Skeletal muscle tissue (tissue), 4 donors: Measurements from ENCODE around the gene RBMS3. TPM values are rescaled to one million over a fixed set of nuclear protein-coding genes. Genes with fewer than 3 reads are reported as not detected.

Experiments
- H3K27ac ChIP-seq: one replicate; pipeline ENCODE4 v1.7.0; 2013; ENCODE audit warnings: mild to moderate bottlenecking, low read depth, low read length, inconsistent platforms
- H3K27me3 ChIP-seq, 3 donors: one replicate each; pipeline ENCODE4 v1.7.0; 2013; ENCODE audit warnings: low read length in 3 of 3; ENCODE audit not compliant: control insufficient read depth in 3 of 3, insufficient read depth in 3 of 3
- H3K36me3 ChIP-seq, 3 donors: one replicate each; pipeline ENCODE4 v1.7.0; 2013; ENCODE audit warnings: low read length in 3 of 3; ENCODE audit not compliant: control insufficient read depth in 3 of 3, insufficient read depth in 3 of 3
- H3K4me1 ChIP-seq, 3 donors: one replicate each; pipeline ENCODE4 v1.7.0; 2013; ENCODE audit warnings: low read length in 3 of 3, mild to moderate bottlenecking in 3 of 3; ENCODE audit not compliant: control insufficient read depth in 3 of 3, insufficient read depth in 3 of 3
- H3K4me3 ChIP-seq, 3 donors: one replicate each; pipeline ENCODE4 v1.7.0; 2013; ENCODE audit warnings: low read length in 3 of 3
- H3K9ac ChIP-seq, 3 donors: one replicate each; pipeline ENCODE4 v1.7.0; 2013; ENCODE audit warnings: low read length in 3 of 3, mild to moderate bottlenecking in 3 of 3, moderate library complexity in 2 of 3, low read depth in 1 of 3
- H3K9me3 ChIP-seq, 3 donors: one replicate each; pipeline ENCODE4 v1.7.0; 2013; ENCODE audit warnings: low read length in 3 of 3; ENCODE audit not compliant: control insufficient read depth in 3 of 3
- total RNA-seq: library from RNA; depleted of rRNA; stranded (reverse); fragments of >200 nt; gene quantifications from one replicate; pipeline ENCODE4 v1.2.3, GENCODE V29; 2014
- donor health status: Osteomylitis.

The RBMS3 gene
- total RNA-seq, 1 donor from 2014 or later = 79.9 TPM

DNA sequence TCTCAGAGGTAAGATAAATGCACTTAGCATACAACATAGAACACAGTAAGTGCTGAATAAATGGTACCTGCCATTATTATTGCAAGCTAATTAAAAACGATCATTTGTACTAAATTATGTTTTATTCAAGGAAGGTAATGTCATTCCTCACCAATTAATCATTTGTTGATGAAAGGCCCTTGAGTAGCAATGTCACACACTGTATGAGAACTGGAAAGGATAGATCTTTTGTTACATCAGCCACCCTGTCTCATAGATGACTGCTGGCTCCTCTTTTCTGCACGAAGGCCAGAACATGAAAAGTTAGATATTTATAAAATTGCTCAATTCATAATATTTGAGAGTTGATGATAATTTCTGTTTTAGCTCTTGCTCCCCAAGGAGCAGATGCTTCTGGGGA, 415.4 kb downstream of the RBMS3 start:
- H3K9me3 ChIP-seq = no peaks in the 10 kb centered on the region
- H3K4me3 ChIP-seq = no peak overlapping the region
- peak overlapping the region; percentile 33 for H3K27ac ChIP-seq
- no peaks in the 10 kb centered on the region for H3K36me3 ChIP-seq
- H3K9ac ChIP-seq = no peak overlapping the region
- no peaks in the 10 kb centered on the region for H3K27me3 ChIP-seq
- H3K4me1 ChIP-seq = peaks cover 0 to 9% (median 5%) of the 10 kb centered on the region in 3 donors

DNA sequence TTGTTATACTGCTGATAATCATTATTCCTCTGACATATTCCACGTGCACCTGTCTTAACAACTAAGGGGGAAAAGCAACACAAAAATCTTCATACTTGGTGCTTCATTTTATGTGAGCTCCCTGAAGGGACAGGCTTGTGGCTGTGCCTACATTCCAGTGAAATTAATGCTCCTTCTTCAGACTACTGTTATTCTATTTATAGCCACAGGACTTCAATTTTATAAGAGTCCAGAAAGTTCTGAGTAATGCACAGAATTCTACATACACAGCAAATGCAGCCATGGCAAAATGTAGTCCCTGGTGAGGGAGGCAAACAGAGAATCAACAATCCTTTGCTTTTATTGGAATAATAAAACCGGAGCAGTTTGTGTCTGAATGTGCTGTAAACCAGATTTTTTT, 417.1 kb downstream of the RBMS3 start:
- Histone ChIP-seq H3K4me1 (peaks cover 0 to 9% (median 5%) of the 10 kb centered on the region in 3 donors), H3K4me3 (no peak overlapping the region), H3K9me3 (no peaks in the 10 kb centered on the region), H3K27ac (no peak overlapping the region), H3K9ac (no peak overlapping the region), H3K36me3 (no peaks in the 10 kb centered on the region), H3K27me3 (no peaks in the 10 kb centered on the region)

DNA sequence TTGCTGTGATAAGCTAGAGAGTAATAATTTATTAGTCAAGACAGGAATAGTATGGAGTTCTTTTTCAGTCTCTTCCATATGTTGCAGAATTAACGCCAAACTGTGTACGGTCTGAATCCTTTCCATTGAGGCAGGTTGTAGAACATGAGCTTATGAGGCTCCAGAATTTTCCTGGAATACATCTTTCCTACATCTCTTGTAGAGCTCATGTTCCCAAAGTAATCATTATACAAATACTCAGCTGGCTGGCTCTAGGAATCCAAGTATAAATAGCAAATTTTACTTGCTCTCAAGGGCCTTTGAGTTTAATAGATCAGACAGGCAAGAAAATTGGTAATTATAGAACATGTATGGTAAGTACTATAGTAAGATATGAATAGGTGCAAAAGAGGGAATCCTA, 419.4 kb downstream of the RBMS3 start:
- Histone ChIP-seq H3K36me3 (no peaks in the 10 kb centered on the region), H3K27ac (no peak overlapping the region), H3K9ac (no peak overlapping the region), H3K4me3 (no peak overlapping the region), H3K4me1 (peaks cover 0 to 9% (median 0%) of the 10 kb centered on the region in 3 donors), H3K9me3 (peaks cover 0 to 3% (median 0%) of the 10 kb centered on the region in 3 donors), H3K27me3 (no peaks in the 10 kb centered on the region)

DNA sequence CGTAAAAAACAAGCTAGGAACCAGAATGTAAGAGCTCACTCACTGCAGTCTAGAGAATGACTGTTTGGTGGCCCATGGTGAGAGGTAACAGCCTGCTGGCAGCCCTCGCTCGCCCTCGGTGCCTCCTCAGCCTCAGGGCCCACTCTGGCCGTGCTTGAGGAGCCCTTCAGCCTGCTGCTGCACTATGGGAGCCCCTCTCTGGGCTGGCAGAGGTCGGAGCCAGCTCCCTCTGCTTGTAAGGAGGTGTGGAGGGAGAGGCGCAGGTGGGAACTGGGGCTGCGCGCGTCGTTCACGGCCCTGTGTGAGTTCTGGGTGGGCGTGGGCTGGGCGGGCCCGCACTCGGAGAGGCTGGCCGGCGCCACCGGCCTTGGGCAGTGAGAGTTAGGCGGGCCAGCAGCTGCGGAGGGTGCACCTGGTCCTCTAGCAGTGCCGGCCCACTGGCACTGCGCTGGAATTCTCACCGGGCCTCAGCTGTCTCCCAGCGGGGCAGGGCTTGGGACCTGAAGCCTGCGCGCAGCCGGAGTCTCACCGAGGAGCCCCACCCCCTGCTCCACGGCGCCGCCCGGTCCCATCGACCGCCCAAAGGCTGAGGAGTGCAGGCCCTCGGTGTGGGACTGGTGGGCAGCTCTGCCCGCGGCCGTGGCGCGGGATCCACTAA, 420.6 kb downstream of the RBMS3 start:
- H3K4me3 ChIP-seq = no peak overlapping the region
- no peak overlapping the region for H3K9ac ChIP-seq
- H3K27ac ChIP-seq = no peak overlapping the region
- peaks cover 0 to 3% (median 0%) of the 10 kb centered on the region in 3 donors for H3K9me3 ChIP-seq
- no peaks in the 10 kb centered on the region for H3K27me3 ChIP-seq
- no peaks in the 10 kb centered on the region for H3K36me3 ChIP-seq
- H3K4me1 ChIP-seq = peaks cover 0 to 6% (median 3%) of the 10 kb centered on the region in 3 donors

DNA sequence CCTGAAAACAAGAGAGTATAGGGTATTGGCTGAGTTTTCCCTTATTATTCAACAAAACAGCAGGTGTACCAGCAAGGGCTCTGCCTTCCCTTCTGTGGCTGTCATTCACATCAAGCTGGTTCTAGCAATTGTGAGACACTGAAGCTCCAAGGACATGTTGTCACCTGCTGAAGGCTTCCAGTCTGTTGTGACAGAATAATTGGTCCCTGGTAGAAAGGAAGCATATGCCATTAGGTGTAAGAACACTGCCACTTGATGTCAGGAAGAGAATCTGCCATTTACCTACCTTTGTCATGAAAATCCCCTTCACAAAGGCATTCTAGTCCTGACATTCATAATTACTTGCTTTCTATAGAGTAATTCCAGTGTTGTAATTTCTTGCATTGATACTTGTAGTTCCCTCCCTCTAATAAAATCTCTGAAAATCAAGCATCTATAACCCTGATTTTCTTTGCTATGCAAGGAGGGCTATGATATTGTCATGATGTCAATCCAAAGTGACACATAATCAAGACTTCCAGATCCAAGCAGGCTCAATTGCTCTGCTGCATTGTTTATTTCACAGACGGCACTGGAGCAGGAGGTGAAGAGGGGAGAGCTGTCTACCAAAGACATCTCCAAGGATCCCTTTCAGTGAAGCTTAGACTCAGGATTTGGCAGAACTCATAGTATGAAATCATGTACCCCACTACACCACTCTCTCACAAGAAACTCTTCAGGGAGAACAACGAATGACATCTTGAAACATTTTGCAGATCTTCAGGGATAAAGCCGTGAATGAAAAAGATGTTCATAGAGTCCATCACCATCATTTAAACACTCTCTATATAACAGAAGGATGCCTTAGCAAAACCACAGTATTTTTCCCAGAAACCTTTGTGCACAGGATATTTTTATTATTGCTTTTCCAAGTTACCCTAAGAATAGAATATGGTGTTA, 425.3 kb downstream of the RBMS3 start:
- no peak overlapping the region for H3K9ac ChIP-seq
- no peak overlapping the region for H3K4me3 ChIP-seq
- H3K27me3 ChIP-seq = no peaks in the 10 kb centered on the region
- H3K4me1 ChIP-seq = peaks cover 0 to 3% (median 3%) of the 10 kb centered on the region in 3 donors
- H3K9me3 ChIP-seq = peaks cover 0 to 3% (median 0%) of the 10 kb centered on the region in 3 donors
- no peaks in the 10 kb centered on the region for H3K36me3 ChIP-seq
- H3K27ac ChIP-seq = no peak overlapping the region

DNA sequence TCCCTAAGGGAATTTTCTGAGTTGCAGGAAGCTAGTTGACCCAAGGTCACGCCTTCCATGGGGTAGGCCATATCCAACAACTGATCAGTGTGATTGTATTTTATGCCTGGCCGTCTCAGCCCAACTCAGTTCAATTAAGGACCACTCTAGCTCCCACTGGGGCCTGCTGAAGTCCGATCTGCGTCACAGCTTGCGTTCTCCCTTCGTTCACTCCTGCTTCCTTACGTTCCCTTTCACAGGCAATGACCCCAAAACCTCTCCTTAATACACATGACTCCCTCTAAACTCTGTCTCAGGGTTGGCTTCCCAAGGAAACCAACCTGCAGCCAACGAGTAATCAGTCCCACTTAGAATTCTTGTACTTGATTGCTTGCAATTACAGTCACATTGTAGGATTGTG, 428.0 kb downstream of the RBMS3 start:
- no peaks in the 10 kb centered on the region for H3K36me3 ChIP-seq
- H3K9me3 ChIP-seq = no peaks in the 10 kb centered on the region
- no peak overlapping the region for H3K27ac ChIP-seq
- no peaks in the 10 kb centered on the region for H3K27me3 ChIP-seq
- H3K9ac ChIP-seq = no peak overlapping the region
- peaks cover 3% of the 10 kb centered on the region in 3 donors for H3K4me1 ChIP-seq
- H3K4me3 ChIP-seq = no peak overlapping the region

DNA sequence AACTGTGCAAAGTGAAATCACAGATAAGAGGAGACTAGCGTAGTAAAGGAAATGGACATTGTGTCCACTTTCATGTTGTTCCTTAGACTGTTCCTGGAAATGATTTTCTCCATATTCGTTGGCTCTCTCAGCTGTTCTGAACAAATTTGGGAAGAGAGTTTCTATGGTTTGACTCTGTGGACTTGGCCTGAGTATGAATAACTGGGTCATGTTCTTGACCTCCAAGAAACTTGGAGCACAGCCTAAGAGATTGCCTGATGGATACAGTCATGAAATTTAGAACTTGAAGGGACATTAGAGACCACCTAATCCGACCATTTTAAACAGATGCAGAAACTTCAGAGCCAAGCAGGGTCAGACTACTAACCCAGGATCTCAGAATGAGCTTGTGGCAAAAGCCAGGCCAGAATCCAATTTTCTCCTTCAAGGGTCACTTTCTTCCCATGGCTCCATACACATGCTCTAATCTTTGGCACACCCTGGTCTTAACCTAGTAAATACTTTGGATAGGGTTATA, 430.4 kb downstream of the RBMS3 start:
- H3K27me3 ChIP-seq = no peaks in the 10 kb centered on the region
- peak overlapping the region; percentile 25 for H3K27ac ChIP-seq
- H3K9ac ChIP-seq = no peak overlapping the region
- peaks cover 0 to 3% (median 3%) of the 10 kb centered on the region in 3 donors for H3K4me1 ChIP-seq
- no peaks in the 10 kb centered on the region for H3K9me3 ChIP-seq
- H3K36me3 ChIP-seq = no peaks in the 10 kb centered on the region
- no peak overlapping the region for H3K4me3 ChIP-seq

DNA sequence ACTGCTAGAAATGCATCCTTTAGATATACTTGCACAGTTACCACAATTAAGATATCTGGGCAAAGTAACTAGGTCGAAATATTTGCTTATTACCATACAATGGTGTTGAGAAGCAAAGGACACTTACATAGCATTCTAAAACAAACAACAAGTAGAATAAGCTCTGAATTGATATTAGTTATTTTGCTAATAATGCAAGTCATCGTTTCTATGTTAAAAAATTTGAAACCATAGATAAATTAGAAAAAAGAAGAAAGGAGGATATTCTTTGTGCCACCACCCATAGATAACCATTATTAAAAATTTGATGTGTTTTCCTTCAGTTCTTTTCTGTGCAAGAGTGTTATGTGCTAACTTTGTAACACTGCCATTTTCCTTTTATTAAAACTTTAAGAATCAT, 435.3 kb downstream of the RBMS3 start:
- Histone ChIP-seq H3K9ac (no peak overlapping the region), H3K27me3 (no peaks in the 10 kb centered on the region), H3K36me3 (no peaks in the 10 kb centered on the region), H3K4me1 (peaks cover 0 to 3% (median 0%) of the 10 kb centered on the region in 3 donors), H3K4me3 (no peak overlapping the region), H3K9me3 (no peaks in the 10 kb centered on the region), H3K27ac (no peak overlapping the region)

DNA sequence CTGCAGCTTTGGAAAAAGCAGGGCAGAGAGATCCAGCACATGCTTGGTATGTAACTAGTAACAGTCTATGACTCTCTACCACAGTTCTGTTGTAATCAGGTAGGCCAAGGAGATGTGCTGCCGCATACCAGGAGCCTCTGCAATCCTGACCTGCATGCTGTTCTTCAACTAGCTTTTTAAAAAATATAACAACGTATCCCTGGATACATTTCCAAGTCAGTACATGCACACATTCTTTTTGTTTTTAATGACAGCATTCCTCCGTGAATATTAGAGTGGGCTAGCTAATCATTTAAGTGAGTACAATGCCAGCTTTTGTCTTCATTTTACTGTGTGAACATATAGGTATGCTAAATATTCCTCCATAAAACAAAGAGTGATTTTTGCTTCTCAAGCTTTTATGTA, 437.8 kb downstream of the RBMS3 start:
- Histone ChIP-seq H3K9ac (no peak overlapping the region), H3K4me3 (no peak overlapping the region), H3K9me3 (no peaks in the 10 kb centered on the region)

DNA sequence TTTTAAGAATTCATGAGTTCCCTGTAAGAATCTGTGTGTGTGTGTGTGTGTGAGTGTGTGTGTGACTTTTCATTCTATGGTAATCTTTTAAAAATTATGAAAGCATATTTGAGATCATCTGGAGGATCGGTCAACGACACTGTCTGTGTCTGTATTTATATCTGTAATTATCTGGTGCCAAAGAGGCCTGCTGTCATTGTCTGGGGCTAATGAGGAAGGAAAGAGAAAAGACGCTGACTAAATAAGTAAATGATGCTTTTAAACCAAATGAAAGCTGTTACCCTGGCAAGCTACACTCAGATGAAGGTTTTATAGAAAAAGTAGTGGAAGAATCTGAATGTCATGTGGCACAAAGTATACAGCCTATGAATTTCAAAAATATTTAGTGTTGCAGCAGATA, 439.8 kb downstream of the RBMS3 start:
- no peaks in the 10 kb centered on the region for H3K27me3 ChIP-seq
- H3K27ac ChIP-seq = no peak overlapping the region
- H3K4me3 ChIP-seq = no peak overlapping the region
- H3K4me1 ChIP-seq = no peaks in the 10 kb centered on the region
- no peaks in the 10 kb centered on the region for H3K9me3 ChIP-seq
- no peak overlapping the region for H3K9ac ChIP-seq
- H3K36me3 ChIP-seq = no peaks in the 10 kb centered on the region

More for the DNA sequence above, 437.8 kb downstream of the RBMS3 start:
- Histone ChIP-seq H3K36me3 (no peaks in the 10 kb centered on the region), H3K27me3 (no peaks in the 10 kb centered on the region), H3K27ac (no peak overlapping the region), H3K4me1 (no peaks in the 10 kb centered on the region)
